Mammary epithelial cell (primary cell): ENCODE measurements around the gene MOB3B.

Experiments
- EZH2 ChIP-seq: IDR thresholded peaks from 2 replicates; pipeline ENCODE4 v1.6.1; 2012; ENCODE audit warnings: low read length, inconsistent platforms, borderline replicate concordance
- TF ChIP-seq, protein P1 (sequence below), 2 donors: IDR thresholded peaks in 1 of 2; conservative IDR thresholded peaks in 1 of 2; 2 replicates each; pipeline ENCODE4 v1.5.1; 2011 to 2012; ENCODE audit warnings: inconsistent platforms in 2 of 2, low read length in 2 of 2, mild to moderate bottlenecking in 2 of 2, control low read depth in 1 of 2, low read depth in 1 of 2; ENCODE audit not compliant: insufficient read depth in 1 of 2; ENCODE audit errors: extremely low read depth in 1 of 2

DNA sequence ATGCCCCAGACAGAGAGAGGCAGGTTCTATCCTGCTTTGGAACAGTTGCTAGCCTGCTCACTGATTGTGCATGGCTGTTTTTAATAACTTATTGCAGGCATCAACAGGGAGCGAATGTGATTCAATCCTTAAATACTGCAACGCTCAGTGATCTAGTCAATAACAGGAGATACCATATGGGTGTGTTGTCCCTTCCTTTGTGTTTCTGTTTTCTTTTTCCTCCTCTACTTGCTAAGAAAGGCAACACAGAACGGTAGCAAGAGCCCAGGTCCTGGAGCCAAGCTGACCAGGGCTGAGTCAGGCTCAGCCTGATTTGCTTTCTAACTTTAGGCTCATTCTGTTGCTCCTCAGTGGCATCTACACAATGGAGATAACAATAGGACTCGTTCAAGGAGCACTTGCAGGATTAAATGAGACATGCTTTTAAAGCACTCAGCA lies 134.1 kb downstream of the MOB3B start:
- TF ChIP-seq, protein P1, sequence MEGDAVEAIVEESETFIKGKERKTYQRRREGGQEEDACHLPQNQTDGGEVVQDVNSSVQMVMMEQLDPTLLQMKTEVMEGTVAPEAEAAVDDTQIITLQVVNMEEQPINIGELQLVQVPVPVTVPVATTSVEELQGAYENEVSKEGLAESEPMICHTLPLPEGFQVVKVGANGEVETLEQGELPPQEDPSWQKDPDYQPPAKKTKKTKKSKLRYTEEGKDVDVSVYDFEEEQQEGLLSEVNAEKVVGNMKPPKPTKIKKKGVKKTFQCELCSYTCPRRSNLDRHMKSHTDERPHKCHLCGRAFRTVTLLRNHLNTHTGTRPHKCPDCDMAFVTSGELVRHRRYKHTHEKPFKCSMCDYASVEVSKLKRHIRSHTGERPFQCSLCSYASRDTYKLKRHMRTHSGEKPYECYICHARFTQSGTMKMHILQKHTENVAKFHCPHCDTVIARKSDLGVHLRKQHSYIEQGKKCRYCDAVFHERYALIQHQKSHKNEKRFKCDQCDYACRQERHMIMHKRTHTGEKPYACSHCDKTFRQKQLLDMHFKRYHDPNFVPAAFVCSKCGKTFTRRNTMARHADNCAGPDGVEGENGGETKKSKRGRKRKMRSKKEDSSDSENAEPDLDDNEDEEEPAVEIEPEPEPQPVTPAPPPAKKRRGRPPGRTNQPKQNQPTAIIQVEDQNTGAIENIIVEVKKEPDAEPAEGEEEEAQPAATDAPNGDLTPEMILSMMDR (conservative IDR thresholded peaks at IDR 0.05 in 1 of 2, IDR thresholded peaks at IDR 0.05 in 1 of 2; ENCODE audit: extremely low read depth in 1 of 2, insufficient read depth in 1 of 2, low read depth in 1 of 2, low read length in 2 of 2) = no peak
- no peak for TF ChIP-seq EZH2
